ENCODE measurements around the gene STOM. TPM values are rescaled to one million over a fixed set of nuclear protein-coding genes. Genes with fewer than 3 reads are reported as not detected.
A peak's percentile ranks its signal among the peaks of the same experiment; 100 is the strongest.

Gene STOM
- total RNA-seq, 4 donors from 2014 or later: 293 to 539 (median 457) TPM

GRCh38 chr9:121309171-121309570, 60.9 kb downstream of the STOM start:
- Histone ChIP-seq H3K9me3 (no peaks in the 10 kb centered on the region), H3K4me1 (peaks cover 8 to 96% (median 23%) of the 10 kb centered on the region in 3 donors), H3K27ac (peak overlapping the region in 3 of 4 donors; percentile 61 to 97 (median 94)), H3K27me3 (no peaks in the 10 kb centered on the region), H3K36me3 (peaks cover 5 to 100% of the 10 kb centered on the region in 2 donors), H3K4me3 (no peak overlapping the region)
- ATAC-seq: no peak
- TF ChIP-seq CTCF (IDR thresholded peaks at IDR 0.05) (no peak), POLR2AphosphoS5 (IDR thresholded peaks at IDR 0.05) (no peak), EP300 (IDR thresholded peaks at IDR 0.05) (no peak), POLR2A (IDR thresholded peaks at IDR 0.05) (no peak)
- 91 to 100% methylated on average over 1 to 4 of the region's 6 CpGs for WGBS, 2 donors (ENCODE audit: low coverage in 1 of 2)

GRCh38 chr9:121308765-121309164, 61.3 kb downstream of the STOM start:
- no peak for ATAC-seq
- Histone ChIP-seq H3K4me1 (peaks cover 8 to 96% (median 25%) of the 10 kb centered on the region in 3 donors), H3K9me3 (no peaks in the 10 kb centered on the region), H3K27ac (peak overlapping the region in 3 of 4 donors; percentile 61 to 97 (median 94)), H3K4me3 (no peak overlapping the region), H3K27me3 (no peaks in the 10 kb centered on the region), H3K36me3 (peaks cover 5 to 100% of the 10 kb centered on the region in 2 donors)
- TF ChIP-seq POLR2AphosphoS5 (IDR thresholded peaks at IDR 0.05): no peak
- no peak for TF ChIP-seq CTCF (IDR thresholded peaks at IDR 0.05)
- no peak for TF ChIP-seq POLR2A (IDR thresholded peaks at IDR 0.05)
- no peak for TF ChIP-seq EP300 (IDR thresholded peaks at IDR 0.05)
- WGBS, 2 donors (ENCODE audit: low coverage in 1 of 2): 83% methylated on average over 1 of the region's 13 CpGs; no CpG with 5 or more reads in 1 of the 2 donors

GRCh38 chr9:121307976-121308375, 62.1 kb downstream of the STOM start:
- peaks cover 11 to 96% (median 33%) of the 10 kb centered on the region in 3 donors for H3K4me1 ChIP-seq

GRCh38 chr9:121305269-121305994, 64.6 kb downstream of the STOM start:
- peaks cover 14 to 96% (median 53%) of the 10 kb centered on the region in 3 donors for H3K4me1 ChIP-seq
- peak overlapping the region; percentile 74 to 97 (median 85) for H3K27ac ChIP-seq
- H3K9me3 ChIP-seq: no peaks in the 10 kb centered on the region
- no peaks in the 10 kb centered on the region for H3K27me3 ChIP-seq
- peak; percentile 85 for ATAC-seq
- WGBS, 2 donors (ENCODE audit: low coverage in 1 of 2): 36 to 42% methylated on average over 1 to 3 of the region's 13 CpGs
- peaks cover 0 to 88% of the 10 kb centered on the region in 2 donors for H3K36me3 ChIP-seq
- H3K4me3 ChIP-seq: peak overlapping the region in 1 of 2 donors; percentile 77
- peak; percentile 91 for TF ChIP-seq POLR2AphosphoS5 (IDR thresholded peaks at IDR 0.05)
- no peak for TF ChIP-seq EP300 (IDR thresholded peaks at IDR 0.05)
- TF ChIP-seq CTCF (IDR thresholded peaks at IDR 0.05): no peak
- no peak for TF ChIP-seq POLR2A (IDR thresholded peaks at IDR 0.05)

More at GRCh38 chr9:121307976-121308375, 62.1 kb downstream of the STOM start:
- no peak for TF ChIP-seq CTCF (IDR thresholded peaks at IDR 0.05)
- TF ChIP-seq POLR2A (IDR thresholded peaks at IDR 0.05): peak in 1 of 2 donors; percentile 5
- H3K4me3 ChIP-seq: no peak overlapping the region
- H3K9me3 ChIP-seq: no peaks in the 10 kb centered on the region
- H3K27me3 ChIP-seq: no peaks in the 10 kb centered on the region
- peaks cover 0 to 100% of the 10 kb centered on the region in 2 donors for H3K36me3 ChIP-seq
- peak overlapping the region in 3 of 4 donors; percentile 61 to 97 (median 94) for H3K27ac ChIP-seq
- WGBS, 2 donors (ENCODE audit: low coverage in 1 of 2): 100% methylated on average over 1 of the region's 2 CpGs
- ATAC-seq: no peak

GRCh38 chr9:121304707-121305106, 65.3 kb downstream of the STOM start:
- H3K4me1 ChIP-seq: peaks cover 14 to 97% (median 53%) of the 10 kb centered on the region in 3 donors
- H3K27me3 ChIP-seq: no peaks in the 10 kb centered on the region
- 38% methylated on average over 1 of the region's 1 CpG; no CpG with 5 or more reads in 1 of the 2 donors for WGBS, 2 donors (ENCODE audit: low coverage in 1 of 2)
- no peak for ATAC-seq
- TF ChIP-seq EP300 (IDR thresholded peaks at IDR 0.05) (no peak), POLR2AphosphoS5 (IDR thresholded peaks at IDR 0.05) (no peak), CTCF (IDR thresholded peaks at IDR 0.05) (no peak), POLR2A (IDR thresholded peaks at IDR 0.05) (no peak)
- peaks cover 0 to 81% of the 10 kb centered on the region in 2 donors for H3K36me3 ChIP-seq
- H3K4me3 ChIP-seq: peak overlapping the region; percentile 10 to 77
- no peaks in the 10 kb centered on the region for H3K9me3 ChIP-seq
- H3K27ac ChIP-seq: peak overlapping the region; percentile 74 to 97 (median 85)

All from gastroesophageal sphincter (tissue), 4 donors.